Measurements from ENCODE around the gene LIN28B.

- TF ChIP-seq, protein P1, sequence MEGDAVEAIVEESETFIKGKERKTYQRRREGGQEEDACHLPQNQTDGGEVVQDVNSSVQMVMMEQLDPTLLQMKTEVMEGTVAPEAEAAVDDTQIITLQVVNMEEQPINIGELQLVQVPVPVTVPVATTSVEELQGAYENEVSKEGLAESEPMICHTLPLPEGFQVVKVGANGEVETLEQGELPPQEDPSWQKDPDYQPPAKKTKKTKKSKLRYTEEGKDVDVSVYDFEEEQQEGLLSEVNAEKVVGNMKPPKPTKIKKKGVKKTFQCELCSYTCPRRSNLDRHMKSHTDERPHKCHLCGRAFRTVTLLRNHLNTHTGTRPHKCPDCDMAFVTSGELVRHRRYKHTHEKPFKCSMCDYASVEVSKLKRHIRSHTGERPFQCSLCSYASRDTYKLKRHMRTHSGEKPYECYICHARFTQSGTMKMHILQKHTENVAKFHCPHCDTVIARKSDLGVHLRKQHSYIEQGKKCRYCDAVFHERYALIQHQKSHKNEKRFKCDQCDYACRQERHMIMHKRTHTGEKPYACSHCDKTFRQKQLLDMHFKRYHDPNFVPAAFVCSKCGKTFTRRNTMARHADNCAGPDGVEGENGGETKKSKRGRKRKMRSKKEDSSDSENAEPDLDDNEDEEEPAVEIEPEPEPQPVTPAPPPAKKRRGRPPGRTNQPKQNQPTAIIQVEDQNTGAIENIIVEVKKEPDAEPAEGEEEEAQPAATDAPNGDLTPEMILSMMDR (conservative IDR thresholded peaks at IDR 0.05; ENCODE audit: low read depth, low read length) = no peak
- no peak for TF ChIP-seq EZH2 (IDR thresholded peaks at IDR 0.05; ENCODE audit: borderline replicate concordance, low read depth, low read length, poor library complexity, severe bottlenecking)
Observed at GRCh38 chr6:105014448-105014847, 57.5 kb downstream of the LIN28B start.
